Ovary (tissue), 9 donors: Measurements from ENCODE around the gene TPO. TPM values are rescaled to one million over a fixed set of nuclear protein-coding genes. Genes with fewer than 3 reads are reported as not detected.
"Not testable (repeated sequence)": the region's sequence is repeated elsewhere in the genome, so short reads cannot be mapped to it uniquely, and the experiment has no call there.

ENCODE experiments used
- DNase-seq, 5 donors: peaks; one replicate each; pipeline ENCODE4 v3.0.0-alpha.2; 2019 to 2020
- H3K27ac ChIP-seq, 2 donors: fragments of 200-600 bp; one replicate each; pipeline versions ENCODE4 v1.5.1 to v1.8.0; 2019 to 2022
- H3K27me3 ChIP-seq: fragments of 200-600 bp; one replicate; pipeline ENCODE4 v1.8.0; 2022
- H3K36me3 ChIP-seq: fragments of 200-600 bp; sonication (generic); one replicate; pipeline ENCODE4 v1.5.1; 2019
- H3K4me1 ChIP-seq: one replicate; pipeline ENCODE4 v1.8.1; 2013; ENCODE audit warnings: mild to moderate bottlenecking, moderate library complexity; ENCODE audit not compliant: insufficient read depth
- H3K4me3 ChIP-seq: fragments of 200-600 bp; sonication (generic); one replicate; pipeline ENCODE4 v1.5.1; 2017
- H3K9me3 ChIP-seq, 2 donors: fragments of 200-600 bp in 1 of 2; sonication (generic) in 1 of 2; one replicate each; pipeline versions ENCODE4 v1.5.1 to v1.8.1; 2013 to 2019; ENCODE audit warnings: mild to moderate bottlenecking in 1 of 2, moderate library complexity in 1 of 2
- CTCF ChIP-seq, 3 donors: fragments of 450-650 bp in 2 of 3; fragments of 200-600 bp in 1 of 3; IDR thresholded peaks; one replicate each; pipeline versions ENCODE4 v1.5.1 to v1.8.0; 2016 to 2022; ENCODE audit warnings: antibody characterized with exemption in 3 of 3, mild to moderate bottlenecking in 1 of 3
- EP300 ChIP-seq: sonication (generic); formaldehyde crosslinking; IDR thresholded peaks from one replicate; pipeline ENCODE4 v1.6.1; 2017; ENCODE audit warnings: antibody characterized with exemption
- POLR2A ChIP-seq: fragments of 450-650 bp; IDR thresholded peaks from one replicate; pipeline ENCODE4 v1.6.1; 2017; ENCODE audit warnings: antibody characterized with exemption, mild to moderate bottlenecking, moderate library complexity
- WGBS, 3 donors: extraction: QIAGEN DNeasy Blood & Tissue Kit in 1 of 3; methylation state at CpG; one replicate each; pipeline versions ENCODE4 v1.1.5 to v1.1.7; 2013 to 2017; 5-methylcytosine and 5-hydroxymethylcytosine counted together
- intact Hi-C, 4 donors: fragments of 100-400 bp; cut with DNase I; formaldehyde crosslinking; loops; one replicate each; pipeline versions ENCODE4 v1.11.0 to v1.15.1; 2022 to 2023
- polyA plus RNA-seq, 2 donors: library from polyadenylated mRNA; stranded (reverse); fragments of 200-250 nt in 1 of 2; fragments of 350-450 nt in 1 of 2; fragmentation: Illumina TruSeq in 1 of 2; extraction: RNeasy Lipid Tissue Mini Kit (QIAGEN cat#74804) in 1 of 2; gene quantifications; one replicate each; pipeline ENCODE4 v1.2.3, GENCODE V29; 2013 to 2014
- total RNA-seq, 7 donors: library from RNA; depleted of rRNA in 2 of 7; stranded (reverse); fragments of >200 nt in 2 of 7; fragmentation: NEBNext Ultra II Directional in 3 of 7; extraction: Animal tissue kit (Norgen Biotek cat#: 25700) in 3 of 7; gene quantifications; one replicate each; pipeline versions ENCODE4 v1.1.0 to v1.2.4, GENCODE V29; 2016 to 2023
- donor health status: DM: no; HTN: no; CAD: no; lungs with moderate emphysema.
- donor health status: DM: no; HTN: no; CAD: no.
- donor health status: Bipolar disorder and iron deficiency.
- donor health status: DM: yes; HTN: yes; CAD: no.
- donor health status: DM: no; HTN: no; CAD: no.
- donor health status: DM: yes; HTN: yes; CAD: no.

TPO gene
- total and polyA plus RNA-seq, 9 donors = 0.18 to 0.46 (median 0.30) TPM; not detected in 4

- TF ChIP-seq POLR2A = no peak
- no peak for TF ChIP-seq EP300
- no peak for TF ChIP-seq CTCF (IDR thresholded peaks at IDR 0.05)
- intact Hi-C loops = no loop called here
- WGBS, 3 donors = 86 to 89% (median 88%) methylated on average over 24 of the region's 24 CpGs
Observed at GRCh38 chr2:1561811-1562421, 148.7 kb downstream of the TPO start.

GRCh38 chr2:1563084-1563857, 150.0 kb downstream of the TPO start:
- intact Hi-C loops = no loop called here
- DNase-seq = peak in 1 of 5 donors; percentile 11
- WGBS, 3 donors = 89 to 92% (median 91%) methylated on average over 32 of the region's 32 CpGs

More at GRCh38 chr2:1561811-1562421, 148.7 kb downstream of the TPO start:
- Histone ChIP-seq H3K27ac (no peak overlapping the region), H3K9me3 (no peaks in the 10 kb centered on the region), H3K27me3 (no peaks in the 10 kb centered on the region), H3K4me3 (no peak overlapping the region), H3K4me1 (no peaks in the 10 kb centered on the region), H3K36me3 (no peaks in the 10 kb centered on the region)
- DNase-seq = no peak

DNA sequence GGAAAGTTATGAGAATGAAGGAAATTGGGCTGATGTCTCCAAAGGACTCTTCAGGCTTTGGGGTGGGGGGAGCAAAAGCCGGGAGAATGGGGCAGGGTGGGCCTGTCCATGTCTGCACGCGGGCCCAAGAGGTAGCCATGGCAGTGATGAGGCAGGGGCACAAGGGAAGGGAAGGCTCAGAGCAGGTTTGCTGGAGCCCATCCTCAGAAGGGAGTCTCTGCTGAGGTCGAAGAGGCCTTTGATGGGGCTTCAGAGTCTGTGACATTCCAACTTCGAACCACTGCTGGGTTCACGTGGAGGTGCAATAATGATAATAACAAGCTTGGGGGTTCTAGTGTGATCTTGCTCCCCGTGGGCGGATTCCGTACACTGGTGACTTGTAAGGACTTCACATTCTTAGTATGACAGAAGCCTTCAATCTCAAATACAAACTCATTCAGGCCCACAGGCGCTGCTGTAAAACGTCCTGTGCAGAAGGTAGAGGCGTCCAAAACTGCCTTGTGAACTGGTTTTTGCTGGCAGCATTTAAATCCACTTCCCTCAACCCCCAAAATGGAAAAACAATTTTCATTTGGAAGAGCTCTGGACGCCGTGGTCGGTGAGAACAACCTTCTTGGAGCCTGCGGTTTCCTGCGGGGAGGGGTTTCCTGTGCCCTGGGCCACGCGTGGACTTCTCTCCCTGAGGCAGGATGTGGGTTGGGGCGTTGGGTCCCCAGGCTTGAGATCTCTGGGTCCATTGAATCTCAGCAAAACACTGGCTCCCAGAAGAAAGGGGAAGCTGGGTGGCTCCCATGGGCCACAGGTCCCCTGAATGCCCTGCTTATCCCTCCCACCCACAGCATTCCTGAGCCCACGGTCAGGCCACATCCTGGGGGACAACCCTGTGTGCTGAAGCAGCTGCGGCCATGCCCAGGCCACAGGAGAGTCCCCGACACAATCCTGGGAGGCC, 151.0 kb downstream of the TPO start:
- DNase-seq = peak in 1 of 5 donors; percentile 5
- Histone ChIP-seq H3K27ac (no peak overlapping the region), H3K27me3 (no peaks in the 10 kb centered on the region), H3K4me3 (no peak overlapping the region), H3K9me3 (no peaks in the 10 kb centered on the region), H3K4me1 (no peaks in the 10 kb centered on the region), H3K36me3 (no peaks in the 10 kb centered on the region)
- intact Hi-C loops = no loop called here
- no peak for TF ChIP-seq POLR2A
- 85 to 88% (median 86%) methylated on average over 23 of the region's 23 CpGs for WGBS, 3 donors

More at GRCh38 chr2:1563084-1563857, 150.0 kb downstream of the TPO start:
- Histone ChIP-seq H3K36me3 (no peaks in the 10 kb centered on the region), H3K4me1 (no peaks in the 10 kb centered on the region), H3K27me3 (no peaks in the 10 kb centered on the region), H3K4me3 (no peak overlapping the region), H3K27ac (no peak overlapping the region), H3K9me3 (no peaks in the 10 kb centered on the region)
- TF ChIP-seq CTCF (IDR thresholded peaks at IDR 0.05) (no peak), POLR2A (no peak), EP300 (no peak)

GRCh38 chr2:1567556-1568344, 154.5 kb downstream of the TPO start:
- Histone ChIP-seq H3K36me3 (no peaks in the 10 kb centered on the region), H3K4me1 (no peaks in the 10 kb centered on the region), H3K27ac (no peak overlapping the region), H3K4me3 (no peak overlapping the region), H3K27me3 (no peaks in the 10 kb centered on the region), H3K9me3 (no peaks in the 10 kb centered on the region)
- intact Hi-C loops = no loop called here
- WGBS, 3 donors = 95 to 96% (median 95%) methylated on average over 34 of the region's 34 CpGs
- TF ChIP-seq POLR2A (no peak), EP300 (no peak), CTCF (IDR thresholded peaks at IDR 0.05) (no peak)
- no peak for DNase-seq

GRCh38 chr2:1568345-1568668, 155.0 kb downstream of the TPO start:
- H3K27ac ChIP-seq, H3K27me3 ChIP-seq, H3K4me1 ChIP-seq, intact Hi-C loops, H3K36me3 ChIP-seq, H3K9me3 ChIP-seq, H3K4me3 ChIP-seq: not testable (repeated sequence)
- 93 to 96% (median 94%) methylated on average over 39 of the region's 39 CpGs for WGBS, 3 donors
- DNase-seq = peak in 1 of 5 donors; percentile 5
